ENCODE results near the gene CHN2. TPM values are rescaled to one million over a fixed set of nuclear protein-coding genes. Genes with fewer than 3 reads are reported as not detected.

CHN2 gene
- total RNA-seq, 1 donor from 2014 or later, result 5.7 TPM

- no peak overlapping the region for H3K4me3 ChIP-seq (ENCODE audit: low read depth, low read length)
- TF ChIP-seq, protein P1, sequence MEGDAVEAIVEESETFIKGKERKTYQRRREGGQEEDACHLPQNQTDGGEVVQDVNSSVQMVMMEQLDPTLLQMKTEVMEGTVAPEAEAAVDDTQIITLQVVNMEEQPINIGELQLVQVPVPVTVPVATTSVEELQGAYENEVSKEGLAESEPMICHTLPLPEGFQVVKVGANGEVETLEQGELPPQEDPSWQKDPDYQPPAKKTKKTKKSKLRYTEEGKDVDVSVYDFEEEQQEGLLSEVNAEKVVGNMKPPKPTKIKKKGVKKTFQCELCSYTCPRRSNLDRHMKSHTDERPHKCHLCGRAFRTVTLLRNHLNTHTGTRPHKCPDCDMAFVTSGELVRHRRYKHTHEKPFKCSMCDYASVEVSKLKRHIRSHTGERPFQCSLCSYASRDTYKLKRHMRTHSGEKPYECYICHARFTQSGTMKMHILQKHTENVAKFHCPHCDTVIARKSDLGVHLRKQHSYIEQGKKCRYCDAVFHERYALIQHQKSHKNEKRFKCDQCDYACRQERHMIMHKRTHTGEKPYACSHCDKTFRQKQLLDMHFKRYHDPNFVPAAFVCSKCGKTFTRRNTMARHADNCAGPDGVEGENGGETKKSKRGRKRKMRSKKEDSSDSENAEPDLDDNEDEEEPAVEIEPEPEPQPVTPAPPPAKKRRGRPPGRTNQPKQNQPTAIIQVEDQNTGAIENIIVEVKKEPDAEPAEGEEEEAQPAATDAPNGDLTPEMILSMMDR (IDR thresholded peaks at IDR 0.05; ENCODE audit: insufficient read depth, low read length, poor library complexity, severe bottlenecking), result no peak
- H3K27me3 ChIP-seq (ENCODE audit: control insufficient read depth, insufficient read depth, low read length), result no peaks in the 10 kb centered on the region
- no peaks in the 10 kb centered on the region for H3K36me3 ChIP-seq (ENCODE audit: control insufficient read depth, insufficient read depth, low read length)
- DNase-seq (ENCODE audit: low read depth), result no peak
Observed at GRCh38 chr7:29341156-29341555, 146.6 kb downstream of the CHN2 start.

- TF ChIP-seq, protein P1 (IDR thresholded peaks at IDR 0.05; ENCODE audit: insufficient read depth, low read length, poor library complexity, severe bottlenecking), result no peak
- no peaks in the 10 kb centered on the region for H3K36me3 ChIP-seq (ENCODE audit: control insufficient read depth, insufficient read depth, low read length)
- H3K27me3 ChIP-seq (ENCODE audit: control insufficient read depth, insufficient read depth, low read length), result no peaks in the 10 kb centered on the region
- H3K4me3 ChIP-seq (ENCODE audit: low read depth, low read length), result no peak overlapping the region
- DNase-seq (ENCODE audit: low read depth), result no peak
Observed at GRCh38 chr7:29342761-29343160, 148.2 kb downstream of the CHN2 start.

DNA sequence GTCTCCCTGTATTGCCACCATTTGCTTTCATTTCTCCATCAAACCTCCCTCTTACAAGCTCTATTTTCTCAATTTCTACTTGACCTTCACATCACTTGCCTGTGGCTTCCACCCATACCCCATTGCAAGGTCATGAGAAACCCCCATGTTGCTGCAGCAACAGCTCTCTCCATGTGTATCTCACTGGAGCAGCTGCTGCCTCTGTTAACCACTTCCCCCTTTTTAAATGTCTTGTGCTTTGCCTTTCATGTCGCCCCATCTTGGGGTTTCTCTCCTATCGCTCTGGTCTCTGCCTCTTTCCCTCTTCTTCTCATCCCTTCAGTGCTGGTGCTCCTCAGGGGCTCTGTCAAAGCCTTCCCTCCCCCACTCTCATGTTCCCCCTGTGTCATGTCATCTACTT, 148.8 kb downstream of the CHN2 start:
- H3K27me3 ChIP-seq (ENCODE audit: control insufficient read depth, insufficient read depth, low read length), result no peaks in the 10 kb centered on the region
- H3K4me3 ChIP-seq (ENCODE audit: low read depth, low read length), result no peak overlapping the region
- TF ChIP-seq, protein P1 (IDR thresholded peaks at IDR 0.05; ENCODE audit: insufficient read depth, low read length, poor library complexity, severe bottlenecking), result no peak
- DNase-seq (ENCODE audit: low read depth), result no peak
- no peaks in the 10 kb centered on the region for H3K36me3 ChIP-seq (ENCODE audit: control insufficient read depth, insufficient read depth, low read length)

GRCh38 chr7:29344334-29344978, 149.9 kb downstream of the CHN2 start:
- H3K4me3 ChIP-seq (ENCODE audit: low read depth, low read length), result no peak overlapping the region

DNA sequence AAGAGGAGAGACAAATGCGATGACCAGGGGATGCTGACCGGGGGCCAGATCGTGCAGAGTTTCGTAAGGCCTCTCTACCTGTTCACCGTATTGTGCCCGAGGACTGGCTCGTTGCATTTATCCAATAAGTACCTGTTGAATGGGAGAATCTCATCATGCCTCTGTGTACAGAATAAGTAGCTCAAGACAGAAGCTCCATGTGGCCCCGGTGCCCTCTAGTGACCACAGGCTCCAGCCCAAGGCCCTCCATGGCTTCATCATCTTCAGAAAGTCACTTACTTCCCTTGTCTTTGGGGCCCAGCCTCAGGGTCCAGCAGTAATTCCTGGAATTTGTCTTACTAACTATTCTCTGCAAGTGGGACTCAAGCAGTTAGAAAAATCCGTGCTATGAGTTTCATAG, 151.0 kb downstream of the CHN2 start:
- no peak for DNase-seq (ENCODE audit: low read depth)
- Histone ChIP-seq H3K27me3 (ENCODE audit: control insufficient read depth, insufficient read depth, low read length) (no peaks in the 10 kb centered on the region), H3K4me3 (ENCODE audit: low read depth, low read length) (no peak overlapping the region), H3K36me3 (ENCODE audit: control insufficient read depth, insufficient read depth, low read length) (no peaks in the 10 kb centered on the region)
- TF ChIP-seq, protein P1 (IDR thresholded peaks at IDR 0.05; ENCODE audit: insufficient read depth, low read length, poor library complexity, severe bottlenecking), result peak; percentile 48

More at GRCh38 chr7:29344334-29344978, 149.9 kb downstream of the CHN2 start:
- DNase-seq (ENCODE audit: low read depth), result no peak
- no peaks in the 10 kb centered on the region for H3K36me3 ChIP-seq (ENCODE audit: control insufficient read depth, insufficient read depth, low read length)
- TF ChIP-seq, protein P1 (IDR thresholded peaks at IDR 0.05; ENCODE audit: insufficient read depth, low read length, poor library complexity, severe bottlenecking), result no peak
- H3K27me3 ChIP-seq (ENCODE audit: control insufficient read depth, insufficient read depth, low read length), result no peaks in the 10 kb centered on the region

Measured in kidney epithelial cell (primary cell).